SW480 (cell line): Measurements from ENCODE around the gene RERE.
"Not testable (repeated sequence)": the region's sequence is repeated elsewhere in the genome, so short reads cannot be mapped to it uniquely, and the experiment has no call there.

Source experiments
- DNase-seq: peaks from one replicate; pipeline ENCODE4 v3.0.0-alpha.2; 2016; ENCODE audit warnings: low spot score

RERE gene

GRCh38 chr1:8797216-8797615 is 20.2 kb downstream of the RERE start:
- no peak for DNase-seq

GRCh38 chr1:8796812-8797211 is 20.6 kb downstream of the RERE start:
- DNase-seq: no peak

- no peak for DNase-seq
Observed at GRCh38 chr1:8794605-8795004, 22.8 kb downstream of the RERE start.

- no peak for DNase-seq
Observed at GRCh38 chr1:8791819-8792218, 25.6 kb downstream of the RERE start.

GRCh38 chr1:8790987-8791386 is 26.5 kb downstream of the RERE start:
- no peak for DNase-seq

- DNase-seq: no peak
Observed at GRCh38 chr1:8790478-8790877, 27.0 kb downstream of the RERE start.

GRCh38 chr1:8789314-8790214 is 27.9 kb downstream of the RERE start:
- DNase-seq: no peak

- DNase-seq: no peak
Observed at GRCh38 chr1:8787218-8787617, 30.2 kb downstream of the RERE start.

- DNase-seq: not testable (repeated sequence)
Observed at GRCh38 chr1:8786204-8786603, 31.2 kb downstream of the RERE start.

GRCh38 chr1:8782955-8783354 is 34.5 kb downstream of the RERE start:
- DNase-seq: no peak

GRCh38 chr1:8782001-8782620 is 35.3 kb downstream of the RERE start:
- DNase-seq: no peak

GRCh38 chr1:8780405-8780804 is 37.0 kb downstream of the RERE start:
- DNase-seq: no peak

- DNase-seq: no peak
Observed at GRCh38 chr1:8777867-8778266, 39.6 kb downstream of the RERE start.

- DNase-seq: no peak
Observed at GRCh38 chr1:8776104-8776503, 41.3 kb downstream of the RERE start.

GRCh38 chr1:8767006-8767405 is 50.4 kb downstream of the RERE start:
- DNase-seq: no peak

- no peak for DNase-seq
Observed at GRCh38 chr1:8765198-8765597, 52.2 kb downstream of the RERE start.

GRCh38 chr1:8764293-8764937 is 53.0 kb downstream of the RERE start:
- no peak for DNase-seq

- no peak for DNase-seq
Observed at GRCh38 chr1:8763888-8764287, 53.6 kb downstream of the RERE start.

GRCh38 chr1:8754993-8755392 is 62.4 kb downstream of the RERE start:
- no peak for DNase-seq

GRCh38 chr1:8754247-8754650 is 63.2 kb downstream of the RERE start:
- no peak for DNase-seq

- no peak for DNase-seq
Observed at GRCh38 chr1:8753736-8754135, 63.7 kb downstream of the RERE start.

- no peak for DNase-seq
Observed at GRCh38 chr1:8752921-8753713, 64.3 kb downstream of the RERE start.
